IMR-90 (cell line): ENCODE measurements around the gene EXD2. TPM values are rescaled to one million over a fixed set of nuclear protein-coding genes. Genes with fewer than 3 reads are reported as not detected.

Source experiments
- ATAC-seq: fragments of 200-7000 bp; cut with Tn5 transposase; 2 replicates; pipeline ENCODE4 v1.9.1; 2020; ENCODE audit warnings: low read depth, mild to moderate bottlenecking, moderate library complexity
- BruUV-seq: library from RNA; stranded (reverse); fragments of 400-500 nt; replicated peaks from 2 replicates; lab custom pipeline; 2021; lab: Mats Ljungman, UMichigan
- CTCF ChIA-PET: fragments of 300-600 bp; formaldehyde crosslinking; extraction: SDS; loops from one replicate; lab custom pipeline; 2021; ENCODE audit warnings: antibody characterized with exemption; lab: Yijun Ruan, JAX
- POLR2A ChIA-PET: fragments of 300-600 bp; sonication (Branson Sonifier 250); formaldehyde crosslinking; loops from one replicate; lab custom pipeline; 2022; ENCODE audit warnings: antibody characterized with exemption; ENCODE audit not compliant: unreplicated experiment; lab: Charles Lee
- DNase-seq: peaks from one replicate; pipeline ENCODE4 v3.0.0; 2013
- H2AFZ ChIP-seq: replicated peaks from 2 replicates; pipeline ENCODE3; 2013; ENCODE audit warnings: low read length, mild to moderate bottlenecking; ENCODE audit not compliant: poor library complexity
- H2AK5ac ChIP-seq: 2 replicates; pipeline ENCODE4 v1.6.1; 2013; ENCODE audit warnings: low read depth, low read length, inconsistent platforms
- H2AK9ac ChIP-seq: replicated peaks from 2 replicates; pipeline ENCODE3; 2013; ENCODE audit warnings: mild to moderate bottlenecking, low read depth, low read length, moderate library complexity; ENCODE audit not compliant: poor library complexity
- H2BK120ac ChIP-seq: 2 replicates; pipeline ENCODE4 v1.6.1; 2013; ENCODE audit warnings: low read depth, low read length, inconsistent platforms
- H2BK15ac ChIP-seq: 3 replicates; pipeline ENCODE4 v1.6.1; 2013; ENCODE audit warnings: low read depth, low read length, inconsistent platforms
- H2BK20ac ChIP-seq: 2 replicates; pipeline ENCODE4 v1.6.1; 2013; ENCODE audit warnings: low read depth, mild to moderate bottlenecking, inconsistent platforms, low read length, moderate library complexity
- H2BK5ac ChIP-seq: 2 replicates; pipeline ENCODE4 v1.6.1; 2013; ENCODE audit warnings: mild to moderate bottlenecking, low read depth, low read length, inconsistent platforms; ENCODE audit not compliant: poor library complexity, severe bottlenecking
- H3K14ac ChIP-seq: replicated peaks from 2 replicates; pipeline ENCODE4 v1.6.1; 2013; ENCODE audit warnings: low read depth, low read length, inconsistent platforms
- H3K18ac ChIP-seq: 2 replicates; pipeline ENCODE4 v1.6.1; 2013; ENCODE audit warnings: low read depth, low read length, control low read depth
- H3K23ac ChIP-seq: 2 replicates; pipeline ENCODE4 v1.6.1; 2013; ENCODE audit warnings: low read depth, low read length, inconsistent platforms
- H3K27ac ChIP-seq: 2 replicates; pipeline ENCODE4 v1.5.1; 2013; ENCODE audit warnings: mild to moderate bottlenecking, control low read depth, low read length; ENCODE audit not compliant: insufficient read depth
- H3K27me3 ChIP-seq: 2 replicates; pipeline ENCODE4 v1.6.1; 2013; ENCODE audit warnings: low read length; ENCODE audit not compliant: control insufficient read depth, insufficient read depth
- H3K36me3 ChIP-seq: 2 replicates; pipeline ENCODE4 v1.6.1; 2013; ENCODE audit warnings: low read length, mixed read lengths; ENCODE audit not compliant: control insufficient read depth, insufficient read depth
- H3K4ac ChIP-seq: 2 replicates; pipeline ENCODE4 v1.6.1; 2013; ENCODE audit warnings: low read depth, low read length, inconsistent platforms
- H3K4me1 ChIP-seq: 2 replicates; pipeline ENCODE4 v1.6.1; 2013; ENCODE audit warnings: low read length, mixed read lengths; ENCODE audit not compliant: control insufficient read depth, insufficient read depth
- H3K4me2 ChIP-seq: 2 replicates; pipeline ENCODE4 v1.6.1; 2013; ENCODE audit warnings: low read depth, mild to moderate bottlenecking, control low read depth, low read length, moderate library complexity
- H3K4me3 ChIP-seq: 2 replicates; pipeline ENCODE4 v1.5.1; 2013; ENCODE audit warnings: low read depth, mild to moderate bottlenecking, control low read depth, low read length, moderate library complexity; ENCODE audit not compliant: insufficient read depth
- H3K56ac ChIP-seq: 2 replicates; pipeline ENCODE4 v1.6.1; 2013; ENCODE audit warnings: low read length, inconsistent platforms; ENCODE audit not compliant: insufficient read depth; ENCODE audit errors: extremely low read depth
- H3K79me1 ChIP-seq, 2 experiments: 2 replicates each; pipeline ENCODE4 v1.6.1; 2013; ENCODE audit warnings: low read length in 2 of 2, inconsistent platforms in 1 of 2, low read depth in 1 of 2
- H3K9ac ChIP-seq: 2 replicates; pipeline ENCODE4 v1.6.1; 2013; ENCODE audit warnings: low read depth, low read length, control low read depth
- H3K9me1 ChIP-seq: 2 replicates; pipeline ENCODE4 v1.6.1; 2013; ENCODE audit warnings: low read length, inconsistent platforms; ENCODE audit not compliant: insufficient read depth
- H3K9me3 ChIP-seq: 2 replicates; pipeline ENCODE4 v1.6.1; 2013; ENCODE audit warnings: low read length; ENCODE audit not compliant: control insufficient read depth, insufficient read depth
- H4K20me1 ChIP-seq: 2 replicates; pipeline ENCODE4 v1.6.1; 2013; ENCODE audit warnings: low read length, inconsistent platforms; ENCODE audit not compliant: insufficient read depth
- H4K5ac ChIP-seq: 2 replicates; pipeline ENCODE4 v1.6.1; 2013; ENCODE audit warnings: mild to moderate bottlenecking, low read depth, low read length, control low read depth
- H4K8ac ChIP-seq, 2 experiments: 2 replicates each; pipeline ENCODE4 v1.6.1; 2013; ENCODE audit warnings: low read depth in 2 of 2, low read length in 2 of 2, control low read depth in 1 of 2, inconsistent platforms in 1 of 2
- H4K91ac ChIP-seq: 2 replicates; pipeline ENCODE4 v1.6.1; 2013; ENCODE audit warnings: low read depth, low read length, inconsistent platforms; ENCODE audit not compliant: insufficient read depth
- BHLHE40 ChIP-seq: fragments of 150-350 bp; IDR thresholded peaks from 2 replicates; pipeline ENCODE4 v1.6.1; 2016; ENCODE audit warnings: mild to moderate bottlenecking, low read depth, low read length
- CEBPB ChIP-seq: IDR thresholded peaks from 2 replicates; pipeline ENCODE4 v1.6.1; 2012; ENCODE audit warnings: low read depth, low read length, improper control_type of control experiment
- CHD1 ChIP-seq: IDR thresholded peaks from 2 replicates; pipeline ENCODE4 v1.6.1; 2012; ENCODE audit warnings: low read depth, low read length, improper control_type of control experiment
- FOS ChIP-seq: fragments of 150-350 bp; IDR thresholded peaks from 2 replicates; pipeline ENCODE4 v1.6.1; 2016; ENCODE audit warnings: low read depth, low read length
- MAFK ChIP-seq: IDR thresholded peaks from 2 replicates; pipeline ENCODE4 v1.6.1; 2012; ENCODE audit warnings: low read depth, low read length, improper control_type of control experiment
- MAZ ChIP-seq: IDR thresholded peaks from 2 replicates; pipeline ENCODE4 v1.6.1; 2012; ENCODE audit warnings: low read depth, mild to moderate bottlenecking, low read length, improper control_type of control experiment, moderate library complexity, borderline replicate concordance
- MXI1 ChIP-seq: IDR thresholded peaks from 2 replicates; pipeline ENCODE4 v1.6.1; 2012; ENCODE audit warnings: low read depth, mild to moderate bottlenecking, low read length, moderate library complexity, borderline replicate concordance
- NFE2L2 ChIP-seq: fragments of 150-350 bp; IDR thresholded peaks from 2 replicates; pipeline ENCODE4 v1.6.1; 2016; ENCODE audit warnings: low read depth, mild to moderate bottlenecking, low read length
- POLR2A ChIP-seq: IDR thresholded peaks from 2 replicates; pipeline ENCODE4 v1.6.1; 2012; ENCODE audit warnings: mild to moderate bottlenecking, low read depth, low read length
- RAD21 ChIP-seq: IDR thresholded peaks from 2 replicates; pipeline ENCODE4 v1.6.1; 2012; ENCODE audit warnings: low read length, improper control_type of control experiment
- RCOR1 ChIP-seq: IDR thresholded peaks from 2 replicates; pipeline ENCODE4 v1.6.1; 2012; ENCODE audit warnings: mild to moderate bottlenecking, low read length, improper control_type of control experiment; ENCODE audit not compliant: insufficient replicate concordance
- RFX5 ChIP-seq: IDR thresholded peaks from 2 replicates; pipeline ENCODE4 v1.8.0; 2012; ENCODE audit warnings: low read depth, mild to moderate bottlenecking, low read length, moderate library complexity
- SMC3 ChIP-seq: fragments of 150-350 bp; IDR thresholded peaks from 2 replicates; pipeline ENCODE4 v1.6.1; 2016; ENCODE audit warnings: low read depth, mild to moderate bottlenecking, antibody characterized with exemption, low read length, moderate library complexity
- WGBS, 2 experiments: methylation state at CpG; one replicate each; pipeline versions ENCODE4 v1.1.5 to v1.1.7; 2013; ENCODE audit warnings: missing lambda C conversion rate in 2 of 2; ENCODE audit not compliant: insufficient read length in 1 of 2; ENCODE audit errors: extremely low coverage in 2 of 2; 5-methylcytosine and 5-hydroxymethylcytosine counted together
- dilution Hi-C: fragments of 300-500 bp; cut with HindIII; formaldehyde crosslinking; loops from one replicate; pipeline ENCODE4 v1.14.3; 2018; ENCODE audit warnings: low sequenced_read_pairs; ENCODE audit not compliant: unreplicated experiment
- in situ Hi-C: fragments of 300-500 bp; cut with MboI; formaldehyde crosslinking; loops from 3 replicates; pipeline ENCODE4 v1.14.3; 2019; ENCODE audit warnings: low sequenced_read_pairs, inconsistent platforms, mixed read lengths
- intact Hi-C: fragments of 100-400 bp; cut with micrococcal nuclease; formaldehyde crosslinking; loops from 2 replicates; pipeline ENCODE4 v1.10.0; 2022
- polyA plus RNA-seq, 3 experiments: library from polyadenylated mRNA; depleted of rRNA; stranded (reverse); fragments of >200 nt; gene quantifications; 2 replicates each; pipeline ENCODE4 v1.2.3, GENCODE V29; 2012; ENCODE audit warnings: low replicate concordance in 1 of 3
- total RNA-seq: library from RNA; depleted of rRNA; stranded (reverse); fragments of >200 nt; gene quantifications from 2 replicates; pipeline ENCODE4 v1.2.3, GENCODE V29; 2012
- TF ChIP-seq, protein P1 (sequence below): fragments of 150-350 bp; IDR thresholded peaks from 2 replicates; pipeline ENCODE4 v1.6.1; 2017; ENCODE audit warnings: mild to moderate bottlenecking, antibody characterized with exemption, low read length, low read depth
- TF ChIP-seq, protein P2 (sequence below): fragments of 150-350 bp; IDR thresholded peaks from 2 replicates; pipeline ENCODE4 v1.6.1; 2016; ENCODE audit warnings: low read depth, mild to moderate bottlenecking, low read length, moderate library complexity, borderline replicate concordance
- TF ChIP-seq, protein P3 (sequence below): conservative IDR thresholded peaks from 2 replicates; pipeline ENCODE4 v1.5.1; 2012; ENCODE audit warnings: mild to moderate bottlenecking, low read depth, low read length, improper control_type of control experiment

The EXD2 gene
- total and polyA plus RNA-seq, 2 of the 4 experiments (the other 2 are of a cell fraction) = 11.0 to 13.3 TPM

DNA sequence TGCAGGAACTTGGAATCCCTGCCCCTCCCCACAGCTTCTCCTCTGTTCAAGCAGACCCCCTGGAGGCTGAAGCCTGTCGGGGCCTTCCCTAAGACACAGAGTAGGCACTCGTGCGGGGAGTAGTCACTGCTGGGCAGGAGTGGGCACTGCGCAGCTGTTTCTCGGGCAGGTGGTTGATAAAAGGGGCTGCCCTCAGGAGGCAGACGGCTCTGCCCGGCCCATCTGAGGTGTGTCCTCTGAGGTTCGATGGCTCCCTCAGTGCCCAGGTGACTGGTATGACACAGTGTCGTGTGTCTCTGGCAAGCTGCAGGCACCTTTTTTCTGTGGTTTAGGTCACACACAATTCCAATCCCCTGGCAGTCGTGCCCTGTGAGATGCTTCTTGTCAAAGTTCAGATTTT is 78.8 kb downstream of the EXD2 start:
- 96% methylated on average over 4 of the region's 10 CpGs; no CpG with 5 or more reads in 1 of the 2 experiments for WGBS, 2 experiments
- H3K4me2 ChIP-seq = no peak overlapping the region
- H4K5ac ChIP-seq = no peak overlapping the region
- no peaks in the 10 kb centered on the region for H3K9me3 ChIP-seq
- no peak overlapping the region for H2BK120ac ChIP-seq
- no peak overlapping the region for H2BK5ac ChIP-seq
- BruUV-seq = no TSS peak
- H3K27me3 ChIP-seq = peaks cover 14% of the 10 kb centered on the region
- H3K4me3 ChIP-seq = no peak overlapping the region
- no peak overlapping the region for H3K18ac ChIP-seq
- ChIA-PET CTCF (no interaction called here), POLR2A (no interaction called here)
- ATAC-seq = no peak
- no peak overlapping the region for H3K9ac ChIP-seq
- dilution Hi-C loops (no loop called here), intact Hi-C loops (no loop called here), in situ Hi-C loops (loop anchor here (25.0 kb wide), 1 partner anchor 467 kb away; no protein-coding TSS in a partner anchor)
- no peak for TF ChIP-seq BHLHE40
- TF ChIP-seq SMC3 = no peak
- TF ChIP-seq RCOR1 = no peak
- no peak for TF ChIP-seq RFX5
- no peak for TF ChIP-seq RAD21
- TF ChIP-seq, protein P1, sequence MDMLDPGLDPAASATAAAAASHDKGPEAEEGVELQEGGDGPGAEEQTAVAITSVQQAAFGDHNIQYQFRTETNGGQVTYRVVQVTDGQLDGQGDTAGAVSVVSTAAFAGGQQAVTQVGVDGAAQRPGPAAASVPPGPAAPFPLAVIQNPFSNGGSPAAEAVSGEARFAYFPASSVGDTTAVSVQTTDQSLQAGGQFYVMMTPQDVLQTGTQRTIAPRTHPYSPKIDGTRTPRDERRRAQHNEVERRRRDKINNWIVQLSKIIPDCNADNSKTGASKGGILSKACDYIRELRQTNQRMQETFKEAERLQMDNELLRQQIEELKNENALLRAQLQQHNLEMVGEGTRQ = no peak
- TF ChIP-seq MXI1 = no peak
- TF ChIP-seq MAZ = no peak
- TF ChIP-seq MAFK = no peak
- TF ChIP-seq, protein P2, sequence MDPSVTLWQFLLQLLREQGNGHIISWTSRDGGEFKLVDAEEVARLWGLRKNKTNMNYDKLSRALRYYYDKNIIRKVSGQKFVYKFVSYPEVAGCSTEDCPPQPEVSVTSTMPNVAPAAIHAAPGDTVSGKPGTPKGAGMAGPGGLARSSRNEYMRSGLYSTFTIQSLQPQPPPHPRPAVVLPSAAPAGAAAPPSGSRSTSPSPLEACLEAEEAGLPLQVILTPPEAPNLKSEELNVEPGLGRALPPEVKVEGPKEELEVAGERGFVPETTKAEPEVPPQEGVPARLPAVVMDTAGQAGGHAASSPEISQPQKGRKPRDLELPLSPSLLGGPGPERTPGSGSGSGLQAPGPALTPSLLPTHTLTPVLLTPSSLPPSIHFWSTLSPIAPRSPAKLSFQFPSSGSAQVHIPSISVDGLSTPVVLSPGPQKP = no peak
- TF ChIP-seq POLR2A = no peak
- no peak for TF ChIP-seq FOS
- no peak for TF ChIP-seq NFE2L2
- TF ChIP-seq, protein P3, sequence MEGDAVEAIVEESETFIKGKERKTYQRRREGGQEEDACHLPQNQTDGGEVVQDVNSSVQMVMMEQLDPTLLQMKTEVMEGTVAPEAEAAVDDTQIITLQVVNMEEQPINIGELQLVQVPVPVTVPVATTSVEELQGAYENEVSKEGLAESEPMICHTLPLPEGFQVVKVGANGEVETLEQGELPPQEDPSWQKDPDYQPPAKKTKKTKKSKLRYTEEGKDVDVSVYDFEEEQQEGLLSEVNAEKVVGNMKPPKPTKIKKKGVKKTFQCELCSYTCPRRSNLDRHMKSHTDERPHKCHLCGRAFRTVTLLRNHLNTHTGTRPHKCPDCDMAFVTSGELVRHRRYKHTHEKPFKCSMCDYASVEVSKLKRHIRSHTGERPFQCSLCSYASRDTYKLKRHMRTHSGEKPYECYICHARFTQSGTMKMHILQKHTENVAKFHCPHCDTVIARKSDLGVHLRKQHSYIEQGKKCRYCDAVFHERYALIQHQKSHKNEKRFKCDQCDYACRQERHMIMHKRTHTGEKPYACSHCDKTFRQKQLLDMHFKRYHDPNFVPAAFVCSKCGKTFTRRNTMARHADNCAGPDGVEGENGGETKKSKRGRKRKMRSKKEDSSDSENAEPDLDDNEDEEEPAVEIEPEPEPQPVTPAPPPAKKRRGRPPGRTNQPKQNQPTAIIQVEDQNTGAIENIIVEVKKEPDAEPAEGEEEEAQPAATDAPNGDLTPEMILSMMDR = no peak
- no peak for TF ChIP-seq CEBPB
- no peak for TF ChIP-seq CHD1
- no peak overlapping the region for H4K8ac ChIP-seq
- H2BK15ac ChIP-seq = no peak overlapping the region
- H3K36me3 ChIP-seq = no peaks in the 10 kb centered on the region
- no peaks in the 10 kb centered on the region for H4K20me1 ChIP-seq
- H3K4me1 ChIP-seq = peaks cover 10% of the 10 kb centered on the region
- H3K4ac ChIP-seq = no peak overlapping the region
- no peak overlapping the region for H3K56ac ChIP-seq
- H2AK9ac ChIP-seq = no peak overlapping the region
- H2AFZ ChIP-seq = no peak overlapping the region
- H3K27ac ChIP-seq = no peak overlapping the region
- H3K79me1 ChIP-seq = peaks cover 0 to 4% of the 10 kb centered on the region in 2 experiments; a peak in 1 of 4 replicates
- no peak for DNase-seq
- H3K14ac ChIP-seq = no peak overlapping the region
- no peak overlapping the region for H2BK20ac ChIP-seq
- H2AK5ac ChIP-seq = no peak overlapping the region
- H3K9me1 ChIP-seq = peaks cover 27% of the 10 kb centered on the region
- H3K23ac ChIP-seq = no peak overlapping the region
- H4K91ac ChIP-seq = no peak overlapping the region
